Neural progenitor cell (in vitro differentiated cells): ENCODE results near the gene AP4B1. TPM values are rescaled to one million over a fixed set of nuclear protein-coding genes. Genes with fewer than 3 reads are reported as not detected.

Source experiments
- DNase-seq: peaks from one replicate; pipeline ENCODE4 v3.0.0-alpha.2; 2016; ENCODE audit warnings: low spot score
- H2AFZ ChIP-seq: fragments of 200-600 bp; sonication (generic); replicated peaks from 2 replicates; pipeline ENCODE4 v1.6.1; 2016; ENCODE audit warnings: antibody characterized with exemption
- H3F3A ChIP-seq: fragments of 200-600 bp; sonication (generic); 2 replicates; pipeline ENCODE4 v1.6.1; 2016; ENCODE audit warnings: antibody characterized with exemption, low read depth
- H3K27ac ChIP-seq: fragments of 200-600 bp; sonication (generic); 2 replicates; pipeline ENCODE4 v1.5.1; 2016; ENCODE audit warnings: mild to moderate bottlenecking
- H3K27me3 ChIP-seq: fragments of 200-600 bp; sonication (generic); 2 replicates; pipeline ENCODE4 v1.6.1; 2016; ENCODE audit warnings: mild to moderate bottlenecking, moderate library complexity
- H3K36me3 ChIP-seq: fragments of 200-600 bp; sonication (generic); 2 replicates; pipeline ENCODE4 v1.5.1; 2016
- H3K4me1 ChIP-seq: fragments of 200-600 bp; sonication (generic); 2 replicates; pipeline ENCODE4 v1.6.1; 2016; ENCODE audit warnings: mixed run types
- H3K4me2 ChIP-seq: fragments of 200-600 bp; sonication (generic); 2 replicates; pipeline ENCODE4 v1.6.1; 2016
- H3K4me3 ChIP-seq: fragments of 200-600 bp; sonication (generic); 2 replicates; pipeline ENCODE4 v1.5.1; 2016
- H3K79me2 ChIP-seq: fragments of 200-600 bp; sonication (generic); 2 replicates; pipeline ENCODE4 v1.6.1; 2016; ENCODE audit warnings: low read depth
- H3K9ac ChIP-seq: fragments of 200-600 bp; sonication (generic); 2 replicates; pipeline ENCODE4 v1.6.1; 2016
- H3K9me3 ChIP-seq: fragments of 200-600 bp; sonication (generic); 2 replicates; pipeline ENCODE4 v1.5.1; 2016; ENCODE audit warnings: low read depth
- H4K20me1 ChIP-seq: fragments of 200-600 bp; sonication (generic); 2 replicates; pipeline ENCODE4 v1.6.1; 2016; ENCODE audit warnings: low read depth
- H3K27ac Mint-ChIP-seq: 3 replicates; pipeline ENCODE4 v1.8.0; 2021; ENCODE audit warnings: mixed read lengths
- H3K27me3 Mint-ChIP-seq: 2 replicates; pipeline ENCODE4 v1.8.0; 2022; ENCODE audit warnings: low read depth, mild to moderate bottlenecking, inconsistent platforms, moderate library complexity, mixed read lengths; ENCODE audit not compliant: insufficient read depth
- H3K36me3 Mint-ChIP-seq: 3 replicates; pipeline ENCODE4 v1.8.0; 2021; ENCODE audit warnings: mixed read lengths
- H3K4me1 Mint-ChIP-seq: 3 replicates; pipeline ENCODE4 v1.8.0; 2021; ENCODE audit warnings: mixed read lengths
- H3K4me3 Mint-ChIP-seq: 3 replicates; pipeline ENCODE4 v1.8.0; 2021; ENCODE audit warnings: mild to moderate bottlenecking, moderate library complexity, mixed read lengths
- H3K9me3 Mint-ChIP-seq: 3 replicates; pipeline ENCODE4 v1.8.0; 2020; ENCODE audit warnings: mixed read lengths
- CTCF ChIP-seq: fragments of 200-600 bp; sonication (generic); IDR thresholded peaks from 2 replicates; pipeline ENCODE4 v1.5.1; 2017; ENCODE audit warnings: antibody characterized with exemption, mild to moderate bottlenecking
- EZH2 ChIP-seq: fragments of 200-600 bp; sonication (generic); IDR thresholded peaks from 2 replicates; pipeline ENCODE4 v1.6.1; 2017; ENCODE audit warnings: antibody characterized with exemption, mild to moderate bottlenecking, moderate library complexity
- EZH2phosphoT487 ChIP-seq: fragments of 200-600 bp; sonication (generic); IDR thresholded peaks from 2 replicates; pipeline ENCODE4 v1.6.1; 2017; ENCODE audit warnings: antibody characterized with exemption
- total RNA-seq: library from RNA; depleted of rRNA; stranded (reverse); fragments of >200 nt; gene quantifications from 2 replicates; pipeline ENCODE4 v1.2.3, GENCODE V29; 2015; ENCODE audit warnings: low replicate concordance

Gene AP4B1
- total RNA-seq, 1 donor from 2014 or later, result 27.7 TPM

GRCh38 chr1:113850127-113850796 is 54.3 kb downstream of the AP4B1 start:
- H3K27ac Mint-ChIP-seq, result no peak overlapping the region
- Histone ChIP-seq H3K4me1 (no peaks in the 10 kb centered on the region), H3K27ac (no peak overlapping the region), H3F3A (no peaks in the 10 kb centered on the region), H3K4me3 (no peak overlapping the region), H3K9me3 (peaks cover 10% of the 10 kb centered on the region), H2AFZ (no peak overlapping the region), H3K4me2 (no peak overlapping the region), H3K79me2 (no peaks in the 10 kb centered on the region), H3K36me3 (no peaks in the 10 kb centered on the region), H4K20me1 (no peaks in the 10 kb centered on the region), H3K27me3 (no peaks in the 10 kb centered on the region), H3K9ac (no peak overlapping the region)
- H3K27me3 Mint-ChIP-seq, result no peaks in the 10 kb centered on the region
- H3K9me3 Mint-ChIP-seq, result peaks cover 2% of the 10 kb centered on the region
- no peaks in the 10 kb centered on the region for H3K36me3 Mint-ChIP-seq
- no peak overlapping the region for H3K4me3 Mint-ChIP-seq
- DNase-seq, result no peak
- TF ChIP-seq EZH2phosphoT487, result no peak
- TF ChIP-seq CTCF, result no peak
- TF ChIP-seq EZH2, result no peak
- H3K4me1 Mint-ChIP-seq, result no peaks in the 10 kb centered on the region

- H3K4me1 Mint-ChIP-seq, result no peaks in the 10 kb centered on the region
- no peak overlapping the region for H3K27ac Mint-ChIP-seq
- Histone ChIP-seq H3K9ac (no peak overlapping the region), H3K9me3 (peaks cover 10% of the 10 kb centered on the region), H3K36me3 (no peaks in the 10 kb centered on the region), H3F3A (no peaks in the 10 kb centered on the region), H3K4me2 (no peak overlapping the region), H4K20me1 (no peaks in the 10 kb centered on the region), H3K79me2 (no peaks in the 10 kb centered on the region), H2AFZ (no peak overlapping the region), H3K4me3 (no peak overlapping the region), H3K4me1 (no peaks in the 10 kb centered on the region), H3K27ac (no peak overlapping the region), H3K27me3 (no peaks in the 10 kb centered on the region)
- no peaks in the 10 kb centered on the region for H3K27me3 Mint-ChIP-seq
- no peak for TF ChIP-seq CTCF
- TF ChIP-seq EZH2phosphoT487, result no peak
- TF ChIP-seq EZH2, result no peak
- no peak for DNase-seq
- H3K4me3 Mint-ChIP-seq, result no peak overlapping the region
- no peaks in the 10 kb centered on the region for H3K9me3 Mint-ChIP-seq
- H3K36me3 Mint-ChIP-seq, result no peaks in the 10 kb centered on the region
These were observed 55.5 kb downstream of the AP4B1 start for GRCh38 chr1:113849072-113849471.

GRCh38 chr1:113846391-113847035 is 58.1 kb downstream of the AP4B1 start:
- no peaks in the 10 kb centered on the region for H3K4me1 Mint-ChIP-seq
- H3K27ac Mint-ChIP-seq, result no peak overlapping the region
- Histone ChIP-seq H3K4me3 (no peak overlapping the region), H3K79me2 (no peaks in the 10 kb centered on the region), H3K27me3 (no peaks in the 10 kb centered on the region), H3K36me3 (no peaks in the 10 kb centered on the region), H3K4me2 (no peak overlapping the region), H3K9me3 (peaks cover 10% of the 10 kb centered on the region), H3K4me1 (no peaks in the 10 kb centered on the region), H4K20me1 (no peaks in the 10 kb centered on the region), H3F3A (no peaks in the 10 kb centered on the region), H3K27ac (no peak overlapping the region), H2AFZ (no peak overlapping the region), H3K9ac (no peak overlapping the region)
- TF ChIP-seq CTCF (no peak), EZH2 (no peak), EZH2phosphoT487 (no peak)
- DNase-seq, result no peak
- no peaks in the 10 kb centered on the region for H3K36me3 Mint-ChIP-seq
- H3K27me3 Mint-ChIP-seq, result no peaks in the 10 kb centered on the region
- H3K9me3 Mint-ChIP-seq, result peaks cover 6% of the 10 kb centered on the region
- no peak overlapping the region for H3K4me3 Mint-ChIP-seq

Other genes with a start within 250 kb of the AP4B1 start
- 50.7 and 76.8 TPM in 2 replicates for gene PHTF1, start 145.3 kb downstream of the AP4B1 start, total RNA-seq
- gene RSBN1, start 92.3 kb downstream of the AP4B1 start, total RNA-seq, result 30.2 and 40.1 TPM in 2 replicates
- not detected in 2 replicates for gene PTPN22, start 33.1 kb downstream of the AP4B1 start, total RNA-seq
- 0.04 and 0.31 TPM in 2 replicates for gene BCL2L15, start 17.2 kb downstream of the AP4B1 start, total RNA-seq
- gene DCLRE1B, start 527 bp upstream of the AP4B1 start, total RNA-seq, result 8.0 and 11.9 TPM in 2 replicates
- gene HIPK1, start 24.5 kb upstream of the AP4B1 start, total RNA-seq, result 37.1 and 41.3 TPM in 2 replicates
- gene OLFML3, start 74.7 kb upstream of the AP4B1 start, total RNA-seq, result 13.4 and 19.3 TPM in 2 replicates
- 8.1 and 13.6 TPM in 2 replicates for gene SYT6, start 249.1 kb upstream of the AP4B1 start, total RNA-seq